Endothelial cell of umbilical vein (primary cell): ENCODE data around the gene CRK. TPM values are rescaled to one million over a fixed set of nuclear protein-coding genes. Genes with fewer than 3 reads are reported as not detected.

ENCODE experiments used
- BruUV-seq: library from RNA; stranded (reverse); fragments of 400-500 nt; replicated peaks from 2 replicates; lab custom pipeline; 2021; lab: Mats Ljungman, UMichigan
- CTCF ChIA-PET: fragments of 300-600, 350-600 bp; sonication (Branson Sonifier 250); formaldehyde crosslinking; loops from one replicate; lab custom pipeline; 2021; ENCODE audit warnings: antibody characterized with exemption, inconsistent platforms; lab: Charles Lee
- POLR2A ChIA-PET: fragments of 300-600, 350-600 bp; sonication (Branson Sonifier 250); formaldehyde crosslinking; loops from one replicate; lab custom pipeline; 2021; ENCODE audit warnings: antibody characterized with exemption, inconsistent platforms; lab: Charles Lee
- DNase-seq: peaks from one replicate; pipeline ENCODE4 v3.0.0-alpha.2; 2011; ENCODE audit warnings: low read depth, low spot score
- FAIRE-seq: peaks from 2 replicates; lab custom pipeline; 2011; peaks lifted over from hg19 to GRCh38; lab: Jason Lieb, UNC
- H2AFZ ChIP-seq: 2 replicates; pipeline ENCODE4 v1.6.0; 2012; ENCODE audit warnings: low read depth, low read length, control low read depth, inconsistent platforms
- H3K27ac ChIP-seq: 2 replicates; pipeline ENCODE4 v1.5.1; 2011; ENCODE audit warnings: low read depth, mild to moderate bottlenecking, control low read depth, low read length, moderate library complexity; ENCODE audit not compliant: insufficient read depth
- H3K27me3 ChIP-seq, 2 experiments: 2 replicates each; pipeline versions ENCODE4 v1.6.0 to v1.6.1; 2011; ENCODE audit warnings: low read length in 2 of 2, mixed read lengths in 1 of 2; ENCODE audit not compliant: control insufficient read depth in 2 of 2, insufficient read depth in 2 of 2
- H3K36me3 ChIP-seq, 2 experiments: 2 replicates in 1 of 2; 3 replicates in 1 of 2; pipeline ENCODE4 v1.5.1; 2011; ENCODE audit warnings: low read length in 2 of 2, mild to moderate bottlenecking in 1 of 2, moderate library complexity in 1 of 2; ENCODE audit not compliant: control insufficient read depth in 2 of 2, insufficient read depth in 2 of 2; ENCODE audit errors: extremely low read depth in 1 of 2
- H3K4me1 ChIP-seq: 3 replicates; pipeline ENCODE4 v1.5.1; 2011; ENCODE audit warnings: mild to moderate bottlenecking, low read length; ENCODE audit not compliant: control insufficient read depth, insufficient read depth; ENCODE audit errors: extremely low read depth
- H3K4me2 ChIP-seq: 2 replicates; pipeline ENCODE4 v1.6.1; 2011; ENCODE audit warnings: low read length, control low read depth, mixed read lengths; ENCODE audit not compliant: insufficient read depth
- H3K4me3 ChIP-seq, 3 experiments: fragments of 200-600 bp in 1 of 3; sonication (generic), shearing (Covaris generic) in 1 of 3; replicated peaks in 1 of 3; 2 replicates each; pipeline ENCODE4 v1.5.1; 2011 to 2016; ENCODE audit warnings: control low read depth in 3 of 3, low read length in 3 of 3, mild to moderate bottlenecking in 2 of 3, inconsistent platforms in 1 of 3, low read depth in 1 of 3, moderate library complexity in 1 of 3; ENCODE audit not compliant: insufficient read depth in 1 of 3
- H3K79me2 ChIP-seq: 2 replicates; pipeline ENCODE4 v1.6.0; 2012; ENCODE audit warnings: low read length, inconsistent platforms; ENCODE audit not compliant: control insufficient read depth, insufficient read depth
- H3K9ac ChIP-seq: replicated peaks from 2 replicates; pipeline ENCODE3; 2011; ENCODE audit warnings: low read length, control low read depth; ENCODE audit not compliant: insufficient read depth; ENCODE audit errors: extremely low read depth
- H3K9me1 ChIP-seq: replicated peaks from 3 replicates; pipeline ENCODE4 v1.6.0; 2011; ENCODE audit warnings: mild to moderate bottlenecking, low read length; ENCODE audit not compliant: control insufficient read depth, insufficient read depth; ENCODE audit errors: extremely low read depth
- H3K9me3 ChIP-seq: replicated peaks from 2 replicates; pipeline ENCODE4 v1.5.1; 2012; ENCODE audit warnings: low read length, inconsistent platforms; ENCODE audit not compliant: control insufficient read depth, insufficient read depth
- H4K20me1 ChIP-seq: replicated peaks from 2 replicates; pipeline ENCODE3; 2011; ENCODE audit warnings: mild to moderate bottlenecking, low read length; ENCODE audit not compliant: control insufficient read depth, insufficient read depth; ENCODE audit errors: extremely low read depth
- EZH2 ChIP-seq: IDR thresholded peaks from 2 replicates; pipeline ENCODE4 v1.6.1; 2012; ENCODE audit warnings: borderline replicate concordance, low read depth, mild to moderate bottlenecking, moderate library complexity, low read length, inconsistent platforms; ENCODE audit not compliant: severe bottlenecking
- FOS ChIP-seq: IDR thresholded peaks from 2 replicates; pipeline ENCODE4 v1.6.1; 2011; ENCODE audit warnings: mild to moderate bottlenecking, low read length, moderate library complexity, borderline replicate concordance; ENCODE audit not compliant: insufficient read depth
- GATA2 ChIP-seq: IDR thresholded peaks from 2 replicates; pipeline ENCODE4 v1.7.0; 2011; ENCODE audit warnings: low read depth, mild to moderate bottlenecking, moderate library complexity, mixed read lengths, low read length; ENCODE audit not compliant: insufficient read length, insufficient read depth
- JUN ChIP-seq: IDR thresholded peaks from 2 replicates; pipeline ENCODE4 v1.6.1; 2011; ENCODE audit warnings: borderline replicate concordance, low read depth; ENCODE audit not compliant: insufficient read length, insufficient read depth
- MYC ChIP-seq: IDR thresholded peaks from one replicate; pipeline ENCODE4 v1.6.1; 2011; ENCODE audit warnings: mild to moderate bottlenecking, low read depth, low read length
- POLR2A ChIP-seq: IDR thresholded peaks from 2 replicates; pipeline ENCODE4 v1.6.1; 2012; ENCODE audit warnings: low read depth, mild to moderate bottlenecking, control low read depth, low read length
- POLR2AphosphoS5 ChIP-seq: IDR thresholded peaks from 2 replicates; pipeline ENCODE4 v1.6.1; 2012; ENCODE audit warnings: low read depth, mild to moderate bottlenecking, control low read depth, low read length, moderate library complexity; ENCODE audit not compliant: insufficient read depth
- dilution Hi-C: fragments of 300-500 bp; cut with MboI; formaldehyde crosslinking; loops from one replicate; pipeline ENCODE4 v1.15.0; 2019; ENCODE audit warnings: low sequenced_read_pairs; ENCODE audit not compliant: extremely low pct_ligation_motif_present
- intact Hi-C: fragments of 100-400 bp; cut with micrococcal nuclease; formaldehyde crosslinking; loops from one replicate; pipeline ENCODE4 v1.10.0; 2022
- polyA plus RNA-seq, 4 experiments: library from polyadenylated mRNA; depleted of rRNA in 3 of 4; stranded (reverse) in 3 of 4; unstranded in 1 of 4; fragments of >200 nt; gene quantifications; 2 replicates each; pipeline versions ENCODE4 v1.2.1 to v1.2.3, GENCODE V29; 2011 to 2012; ENCODE audit warnings: missing spikeins in 1 of 4
- total RNA-seq: library from RNA; stranded (reverse); gene quantifications from 2 replicates; pipeline ENCODE4 v1.2.3, GENCODE V29; 2021
- TF ChIP-seq, protein P1 (sequence below), 2 donors: IDR thresholded peaks; 1 replicate in 1 of 2; 2 replicates in 1 of 2; pipeline ENCODE4 v1.5.1; 2011; ENCODE audit warnings: low read length in 2 of 2, mild to moderate bottlenecking in 2 of 2, moderate library complexity in 2 of 2, control low read depth in 1 of 2, inconsistent platforms in 1 of 2, low read depth in 1 of 2; ENCODE audit not compliant: insufficient read depth in 1 of 2; ENCODE audit errors: extremely low read depth in 1 of 2
- TF ChIP-seq, protein P2 (sequence below): IDR thresholded peaks from 2 replicates; pipeline ENCODE4 v1.6.1; 2011; ENCODE audit not compliant: insufficient read depth, insufficient read length

The CRK gene
- total and polyA plus RNA-seq, 2 donors (not counting 3 experiments of a cell fraction or from before 2014, with no cell fraction given), result 52.8 to 67.2 TPM

GRCh38 chr17:1449412-1449967 is 6.5 kb downstream of the CRK start:
- Histone ChIP-seq H3K4me3 (no peak overlapping the region), H3K9me1 (no peaks in the 10 kb centered on the region), H2AFZ (no peak overlapping the region), H3K36me3 (peaks cover 0 to 2% of the 10 kb centered on the region in 2 experiments), H3K27me3 (no peaks in the 10 kb centered on the region), H3K4me1 (peaks cover 18% of the 10 kb centered on the region), H3K79me2 (peaks cover 95% of the 10 kb centered on the region), H3K4me2 (no peak overlapping the region), H3K27ac (no peak overlapping the region), H3K9me3 (no peaks in the 10 kb centered on the region), H4K20me1 (peaks cover 7% of the 10 kb centered on the region), H3K9ac (no peak overlapping the region)
- BruUV-seq, result no TSS peak
- ChIA-PET POLR2A (no interaction called here), CTCF (interaction anchor here (2.0 kb wide), 1 partner anchor 84 kb away, joined by 10 read pairs; no protein-coding TSS in a partner anchor)
- TF ChIP-seq, protein P1, sequence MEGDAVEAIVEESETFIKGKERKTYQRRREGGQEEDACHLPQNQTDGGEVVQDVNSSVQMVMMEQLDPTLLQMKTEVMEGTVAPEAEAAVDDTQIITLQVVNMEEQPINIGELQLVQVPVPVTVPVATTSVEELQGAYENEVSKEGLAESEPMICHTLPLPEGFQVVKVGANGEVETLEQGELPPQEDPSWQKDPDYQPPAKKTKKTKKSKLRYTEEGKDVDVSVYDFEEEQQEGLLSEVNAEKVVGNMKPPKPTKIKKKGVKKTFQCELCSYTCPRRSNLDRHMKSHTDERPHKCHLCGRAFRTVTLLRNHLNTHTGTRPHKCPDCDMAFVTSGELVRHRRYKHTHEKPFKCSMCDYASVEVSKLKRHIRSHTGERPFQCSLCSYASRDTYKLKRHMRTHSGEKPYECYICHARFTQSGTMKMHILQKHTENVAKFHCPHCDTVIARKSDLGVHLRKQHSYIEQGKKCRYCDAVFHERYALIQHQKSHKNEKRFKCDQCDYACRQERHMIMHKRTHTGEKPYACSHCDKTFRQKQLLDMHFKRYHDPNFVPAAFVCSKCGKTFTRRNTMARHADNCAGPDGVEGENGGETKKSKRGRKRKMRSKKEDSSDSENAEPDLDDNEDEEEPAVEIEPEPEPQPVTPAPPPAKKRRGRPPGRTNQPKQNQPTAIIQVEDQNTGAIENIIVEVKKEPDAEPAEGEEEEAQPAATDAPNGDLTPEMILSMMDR (IDR thresholded peaks at IDR 0.05; ENCODE audit: extremely low read depth in 1 of 2, insufficient read depth in 1 of 2, low read depth in 1 of 2, low read length in 2 of 2), result no peak
- TF ChIP-seq POLR2A (no peak), FOS (no peak), POLR2AphosphoS5 (no peak), GATA2 (no peak), JUN (no peak), EZH2 (no peak), MYC (no peak)
- TF ChIP-seq, protein P2, sequence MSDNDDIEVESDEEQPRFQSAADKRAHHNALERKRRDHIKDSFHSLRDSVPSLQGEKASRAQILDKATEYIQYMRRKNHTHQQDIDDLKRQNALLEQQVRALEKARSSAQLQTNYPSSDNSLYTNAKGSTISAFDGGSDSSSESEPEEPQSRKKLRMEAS, result no peak
- no peak for FAIRE-seq
- DNase-seq, result no peak
- intact Hi-C loops (no loop called here), dilution Hi-C loops (no loop called here)
